Sigmoid colon (tissue), 4 donors: Measurements from ENCODE around the gene FKBP6.

ENCODE experiments used
- CTCF ChIP-seq, 4 experiments: fragments of 450-650 bp in 3 of 4; fragments of 200-600 bp in 1 of 4; IDR thresholded peaks; one replicate each; pipeline ENCODE4 v1.5.1; 2016 to 2019; ENCODE audit warnings: antibody characterized with exemption in 4 of 4, mild to moderate bottlenecking in 3 of 4, moderate library complexity in 2 of 4
- EP300 ChIP-seq, 4 donors: sonication (generic); formaldehyde crosslinking; IDR thresholded peaks; one replicate each; pipeline ENCODE4 v1.6.1; 2017; ENCODE audit warnings: antibody characterized with exemption in 4 of 4

- TF ChIP-seq EP300 (IDR thresholded peaks at IDR 0.05) = no peak
- TF ChIP-seq CTCF (IDR thresholded peaks at IDR 0.05) = no peak
Measured at GRCh38 chr7:73397521-73398281, 69.7 kb downstream of the FKBP6 start.
